Measurements from ENCODE around the gene CALY.

DNA sequence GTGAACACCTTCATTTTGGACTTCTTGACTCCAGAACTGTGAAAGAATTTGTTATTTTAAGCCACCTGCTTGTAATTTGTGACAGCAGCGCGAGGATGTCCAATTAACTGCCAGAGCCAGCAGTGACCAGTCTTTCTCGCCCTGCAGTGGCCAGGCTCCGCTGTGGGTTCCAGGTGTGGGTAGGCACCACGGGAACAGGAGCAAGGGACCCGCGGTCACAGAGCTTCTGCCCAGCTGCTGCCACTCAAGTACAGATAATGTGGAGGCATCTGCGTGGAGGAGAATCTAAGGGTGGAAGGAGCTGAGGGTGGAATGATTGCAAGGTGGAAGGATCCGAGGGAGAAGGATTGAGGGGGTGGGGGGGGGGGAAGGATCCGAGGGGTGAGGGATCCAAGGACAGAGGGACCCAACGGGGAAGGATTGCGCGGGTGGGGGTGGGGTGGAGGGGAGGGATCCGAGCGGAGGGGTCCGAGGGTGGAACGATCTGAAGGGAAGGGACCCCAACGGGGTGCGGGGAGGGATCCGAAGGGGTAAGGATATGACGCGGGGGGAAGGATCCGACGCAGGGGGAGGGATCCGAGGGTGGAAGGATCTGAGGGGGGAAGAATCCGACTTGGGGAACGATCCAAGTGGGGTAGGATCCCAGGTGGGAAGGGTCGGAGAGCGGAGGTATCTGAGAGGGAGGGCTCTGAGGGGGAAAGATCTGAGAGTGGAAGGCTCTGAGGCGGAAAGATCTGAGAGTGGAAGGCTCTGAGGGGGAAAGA lies 3.6 kb downstream of the CALY start:
- TF ChIP-seq, protein P1, sequence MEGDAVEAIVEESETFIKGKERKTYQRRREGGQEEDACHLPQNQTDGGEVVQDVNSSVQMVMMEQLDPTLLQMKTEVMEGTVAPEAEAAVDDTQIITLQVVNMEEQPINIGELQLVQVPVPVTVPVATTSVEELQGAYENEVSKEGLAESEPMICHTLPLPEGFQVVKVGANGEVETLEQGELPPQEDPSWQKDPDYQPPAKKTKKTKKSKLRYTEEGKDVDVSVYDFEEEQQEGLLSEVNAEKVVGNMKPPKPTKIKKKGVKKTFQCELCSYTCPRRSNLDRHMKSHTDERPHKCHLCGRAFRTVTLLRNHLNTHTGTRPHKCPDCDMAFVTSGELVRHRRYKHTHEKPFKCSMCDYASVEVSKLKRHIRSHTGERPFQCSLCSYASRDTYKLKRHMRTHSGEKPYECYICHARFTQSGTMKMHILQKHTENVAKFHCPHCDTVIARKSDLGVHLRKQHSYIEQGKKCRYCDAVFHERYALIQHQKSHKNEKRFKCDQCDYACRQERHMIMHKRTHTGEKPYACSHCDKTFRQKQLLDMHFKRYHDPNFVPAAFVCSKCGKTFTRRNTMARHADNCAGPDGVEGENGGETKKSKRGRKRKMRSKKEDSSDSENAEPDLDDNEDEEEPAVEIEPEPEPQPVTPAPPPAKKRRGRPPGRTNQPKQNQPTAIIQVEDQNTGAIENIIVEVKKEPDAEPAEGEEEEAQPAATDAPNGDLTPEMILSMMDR (conservative IDR thresholded peaks at IDR 0.05 in 1 of 2, IDR thresholded peaks at IDR 0.05 in 1 of 2; ENCODE audit: extremely low read depth in 1 of 2, insufficient read depth in 1 of 2, low read depth in 1 of 2, low read length in 2 of 2), result no peak
- TF ChIP-seq EZH2 (IDR thresholded peaks at IDR 0.05; ENCODE audit: borderline replicate concordance, low read length), result no peak
